ENCODE measurements around the gene C17orf50. TPM values are rescaled to one million over a fixed set of nuclear protein-coding genes. Genes with fewer than 3 reads are reported as not detected.

The C17orf50 gene
- not detected in 2 replicates for total RNA-seq (2012; rRNA removed)

DNA sequence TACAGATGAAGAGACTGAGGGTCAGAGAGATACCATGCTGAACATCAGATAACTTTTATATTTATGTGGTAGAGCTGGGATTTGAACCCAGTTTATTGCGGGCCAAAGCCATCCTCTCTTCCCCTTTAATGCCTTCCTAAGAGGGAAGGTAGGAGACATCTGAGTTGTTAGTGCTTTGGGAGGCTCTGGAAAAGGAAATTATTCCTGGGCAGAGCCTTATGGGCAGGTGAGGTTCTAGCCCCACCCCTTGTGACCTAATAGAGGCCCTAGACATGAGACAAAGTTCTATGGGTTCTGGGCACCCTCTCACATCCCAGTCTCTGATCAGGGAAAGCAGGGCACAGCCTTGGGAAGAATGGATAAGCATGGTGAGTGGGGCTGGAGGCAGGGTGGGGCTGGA, at the start of gene C17orf50:
Gene C17orf50, plus strand, starts transcription at position 301 of the 400 bp plus-strand sequence. Its CDS starts 55 bp downstream, at position 356.
- Histone ChIP-seq H3K4me2 (ENCODE audit: low read length) (no peak within 1 kb of the TSS), H3K27me3 (ENCODE audit: control insufficient read depth, insufficient read depth, low read length) (peaks cover 40% of the 10 kb centered on the region), H3K4me1 (ENCODE audit: control insufficient read depth, insufficient read depth, low read length) (peaks cover 8% of the 10 kb centered on the region)

DNA sequence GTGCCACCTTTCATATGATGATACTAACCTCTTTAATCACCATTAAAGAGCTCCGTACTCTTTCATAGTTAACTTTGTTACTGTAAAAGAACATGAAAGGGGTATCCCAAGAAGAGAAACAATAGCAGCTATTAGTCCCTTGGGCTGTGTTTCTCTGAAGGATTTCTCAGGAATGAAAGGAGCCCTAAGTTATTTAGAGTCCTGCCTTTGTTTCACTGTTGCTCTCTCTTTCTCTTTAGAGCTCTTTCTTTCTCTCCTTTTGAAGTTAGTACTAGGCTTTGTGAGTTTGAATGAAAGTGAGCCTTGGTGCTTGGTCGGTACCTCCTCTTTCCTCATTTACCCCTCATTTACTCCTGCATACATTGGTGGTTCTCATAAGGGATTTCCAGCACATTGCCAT, 49.7 kb upstream of the C17orf50 start:
- Histone ChIP-seq H3K4me2 (ENCODE audit: low read length) (no peak overlapping the region), H3K9me3 (replicated peaks; ENCODE audit: low read length) (no peaks in the 10 kb centered on the region), H3K4me1 (ENCODE audit: control insufficient read depth, insufficient read depth, low read length) (peaks cover 15% of the 10 kb centered on the region), H3K4me3 (ENCODE audit: low read length) (no peak overlapping the region), H3K36me3 (ENCODE audit: insufficient read depth, low read length) (peaks cover 47% of the 10 kb centered on the region), H3K9ac (ENCODE audit: low read depth, low read length) (no peak overlapping the region), H3K27me3 (ENCODE audit: control insufficient read depth, insufficient read depth, low read length) (no peaks in the 10 kb centered on the region)

More for the DNA sequence above, at the start of gene C17orf50:
- Histone ChIP-seq H3K9ac (ENCODE audit: low read depth, low read length) (no peak within 1 kb of the TSS), H3K4me3 (ENCODE audit: low read length) (no peak within 1 kb of the TSS), H3K36me3 (ENCODE audit: insufficient read depth, low read length) (no peaks in the 10 kb centered on the region), H3K9me3 (replicated peaks; ENCODE audit: low read length) (no peaks in the 10 kb centered on the region)

DNA sequence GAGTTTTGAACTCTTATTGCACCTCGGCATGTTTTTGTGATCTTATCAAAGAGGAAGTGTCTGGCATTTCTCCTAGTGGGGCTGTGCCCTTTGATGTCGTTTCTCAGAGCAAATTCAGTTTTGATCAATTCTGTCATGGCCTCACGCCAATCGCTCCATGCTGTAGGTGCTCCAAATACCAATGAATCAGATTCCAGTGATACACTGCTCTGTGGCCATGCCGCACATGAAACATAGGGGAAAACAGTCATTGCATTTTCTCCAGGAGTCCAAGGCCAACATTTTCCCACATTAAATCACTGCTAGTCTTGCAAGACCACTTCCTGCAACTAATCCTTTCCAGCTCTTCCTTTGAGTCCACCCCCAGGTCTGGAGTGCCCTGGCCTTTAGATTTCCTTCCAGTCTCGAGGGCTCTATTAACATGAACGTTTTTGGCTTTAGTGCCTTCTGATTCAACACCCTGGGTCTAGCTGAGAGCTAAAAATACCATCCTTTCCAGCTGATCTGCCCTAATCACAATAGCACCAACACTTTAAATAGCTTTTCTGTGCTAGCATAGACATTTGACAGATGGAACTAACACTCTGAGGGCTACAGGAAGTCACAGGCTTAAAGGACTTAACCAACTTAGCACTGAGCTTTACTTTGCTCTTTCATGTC, 47.5 kb upstream of the C17orf50 start:
- Histone ChIP-seq H3K9me3 (replicated peaks; ENCODE audit: low read length) (no peaks in the 10 kb centered on the region), H3K4me1 (ENCODE audit: control insufficient read depth, insufficient read depth, low read length) (peaks cover 34% of the 10 kb centered on the region), H3K4me3 (ENCODE audit: low read length) (no peak overlapping the region), H3K27me3 (ENCODE audit: control insufficient read depth, insufficient read depth, low read length) (no peaks in the 10 kb centered on the region), H3K9ac (ENCODE audit: low read depth, low read length) (peak overlapping the region; percentile 56), H3K36me3 (ENCODE audit: insufficient read depth, low read length) (peaks cover 57% of the 10 kb centered on the region), H3K4me2 (ENCODE audit: low read length) (no peak overlapping the region)

DNA sequence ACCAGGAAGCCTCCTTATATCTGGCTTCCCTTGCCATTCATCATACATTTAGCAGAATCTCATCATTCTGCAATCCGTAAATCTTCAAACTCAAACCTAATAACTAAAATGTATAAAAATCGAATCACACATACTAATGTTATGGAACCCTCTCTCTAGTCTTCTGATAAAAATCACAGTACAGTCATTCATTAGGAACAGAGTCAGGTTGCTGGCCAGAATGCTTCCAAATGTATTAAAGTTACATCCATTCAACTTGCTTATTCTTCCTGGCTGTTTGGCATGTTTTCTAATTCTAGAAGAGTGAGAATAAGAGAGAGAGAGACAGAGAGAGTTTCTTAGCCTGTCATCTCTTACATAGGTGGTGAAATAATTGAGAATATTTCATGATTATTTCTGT, 45.7 kb upstream of the C17orf50 start:
- Histone ChIP-seq H3K4me3 (ENCODE audit: low read length) (no peak overlapping the region), H3K4me2 (ENCODE audit: low read length) (no peak overlapping the region), H3K4me1 (ENCODE audit: control insufficient read depth, insufficient read depth, low read length) (peaks cover 34% of the 10 kb centered on the region), H3K36me3 (ENCODE audit: insufficient read depth, low read length) (peaks cover 59% of the 10 kb centered on the region), H3K9ac (ENCODE audit: low read depth, low read length) (no peak overlapping the region), H3K27me3 (ENCODE audit: control insufficient read depth, insufficient read depth, low read length) (no peaks in the 10 kb centered on the region), H3K9me3 (replicated peaks; ENCODE audit: low read length) (no peaks in the 10 kb centered on the region)

DNA sequence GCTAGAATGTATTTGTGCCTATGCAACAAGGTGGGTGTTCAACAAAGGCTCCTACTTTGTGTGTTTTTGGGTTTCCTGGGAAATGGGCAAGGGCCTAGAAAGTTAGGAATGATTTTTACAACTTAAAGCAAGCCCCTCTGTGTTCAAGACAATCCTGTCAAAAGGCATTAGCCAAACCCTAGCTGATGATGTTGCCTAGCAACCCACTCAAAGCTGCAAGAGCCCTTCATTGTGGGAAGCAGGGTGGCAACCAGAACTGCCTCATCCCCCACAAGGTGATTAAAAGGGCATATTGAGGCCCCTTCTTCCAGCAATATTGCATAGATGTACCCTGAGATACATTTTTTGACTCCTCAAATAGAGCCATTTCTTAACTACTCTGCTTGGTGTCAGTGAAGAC, 45.3 kb upstream of the C17orf50 start:
- Histone ChIP-seq H3K4me1 (ENCODE audit: control insufficient read depth, insufficient read depth, low read length) (peaks cover 34% of the 10 kb centered on the region), H3K27me3 (ENCODE audit: control insufficient read depth, insufficient read depth, low read length) (no peaks in the 10 kb centered on the region), H3K36me3 (ENCODE audit: insufficient read depth, low read length) (peaks cover 57% of the 10 kb centered on the region), H3K4me3 (ENCODE audit: low read length) (no peak overlapping the region), H3K9me3 (replicated peaks; ENCODE audit: low read length) (no peaks in the 10 kb centered on the region), H3K4me2 (ENCODE audit: low read length) (no peak overlapping the region), H3K9ac (ENCODE audit: low read depth, low read length) (no peak overlapping the region)

DNA sequence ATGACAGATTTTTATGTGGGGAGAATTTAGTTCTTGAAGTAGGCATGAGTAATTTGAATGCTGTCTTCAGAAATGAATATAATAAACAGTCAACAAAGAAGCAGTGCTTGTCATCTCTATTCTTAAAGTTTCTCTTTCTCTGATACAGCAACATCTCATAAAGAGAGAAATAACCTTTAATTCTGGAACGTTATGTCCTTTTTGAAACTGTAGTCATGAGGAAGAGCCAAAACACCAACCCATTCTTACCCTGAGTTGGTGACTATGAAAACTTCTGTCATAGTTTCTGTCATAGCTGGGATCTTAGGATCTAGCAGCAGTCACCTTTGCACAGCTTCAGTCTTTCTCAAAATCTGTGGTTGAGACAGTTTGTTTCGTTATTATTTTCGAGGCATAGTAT, 44.5 kb upstream of the C17orf50 start:
- no peak overlapping the region for H3K9ac ChIP-seq (ENCODE audit: low read depth, low read length)
- no peak overlapping the region for H3K4me2 ChIP-seq (ENCODE audit: low read length)
- H3K4me3 ChIP-seq (ENCODE audit: low read length), result no peak overlapping the region
- peaks cover 54% of the 10 kb centered on the region for H3K36me3 ChIP-seq (ENCODE audit: insufficient read depth, low read length)
- H3K27me3 ChIP-seq (ENCODE audit: control insufficient read depth, insufficient read depth, low read length), result no peaks in the 10 kb centered on the region
- H3K4me1 ChIP-seq (ENCODE audit: control insufficient read depth, insufficient read depth, low read length), result peaks cover 34% of the 10 kb centered on the region
- H3K9me3 ChIP-seq (replicated peaks; ENCODE audit: low read length), result no peaks in the 10 kb centered on the region

DNA sequence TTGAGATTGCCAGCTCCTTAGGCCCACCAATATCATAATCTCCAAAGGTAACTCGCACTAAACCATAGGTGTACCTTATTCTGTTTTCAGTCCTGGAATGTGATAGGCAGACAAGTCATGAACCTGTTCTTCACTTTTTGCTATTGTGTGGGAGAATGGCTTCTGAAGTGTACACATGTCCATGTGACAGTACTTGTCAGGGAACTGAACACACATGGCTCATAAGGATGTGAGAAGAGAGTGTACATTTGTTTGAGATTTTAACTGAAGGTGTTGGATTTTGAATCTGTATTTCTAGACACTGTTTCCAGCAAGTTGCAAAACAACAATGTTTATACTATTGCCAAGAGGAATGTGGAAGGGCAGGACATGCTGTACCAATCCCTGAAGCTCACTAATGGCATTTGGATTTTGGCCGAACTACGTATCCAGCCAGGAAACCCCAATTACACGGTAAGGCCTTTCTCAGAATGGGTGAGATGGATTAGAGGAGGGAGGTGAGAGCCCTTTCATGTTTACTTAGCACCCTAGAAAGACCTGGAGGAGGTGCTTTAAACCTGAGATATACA, 43.7 kb upstream of the C17orf50 start:
- Histone ChIP-seq H3K9ac (ENCODE audit: low read depth, low read length) (no peak overlapping the region), H3K36me3 (ENCODE audit: insufficient read depth, low read length) (peaks cover 55% of the 10 kb centered on the region)

DNA sequence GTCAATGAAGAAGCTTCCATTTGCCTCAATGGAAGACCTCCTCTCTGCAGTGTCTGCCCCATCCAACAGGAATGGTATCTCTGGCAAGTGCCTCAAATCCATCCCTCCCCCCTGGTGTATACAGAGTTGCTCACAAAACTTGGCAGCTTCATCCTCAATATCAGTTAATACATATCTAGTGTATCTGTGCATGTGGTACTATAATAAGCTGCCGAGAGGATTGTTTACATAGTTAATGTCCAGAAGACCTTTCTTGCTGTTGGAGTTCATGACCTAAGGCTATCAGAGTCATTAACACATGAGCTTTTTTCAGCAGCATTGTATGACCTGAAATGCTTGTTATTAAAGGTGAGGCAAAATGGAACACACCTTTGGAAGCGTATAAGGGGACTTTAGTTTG, 43.2 kb upstream of the C17orf50 start:
- Histone ChIP-seq H3K36me3 (ENCODE audit: insufficient read depth, low read length) (peaks cover 54% of the 10 kb centered on the region), H3K9ac (ENCODE audit: low read depth, low read length) (no peak overlapping the region), H3K9me3 (replicated peaks; ENCODE audit: low read length) (no peaks in the 10 kb centered on the region), H3K4me2 (ENCODE audit: low read length) (peak overlapping the region; percentile 23), H3K4me1 (ENCODE audit: control insufficient read depth, insufficient read depth, low read length) (peaks cover 34% of the 10 kb centered on the region), H3K4me3 (ENCODE audit: low read length) (no peak overlapping the region), H3K27me3 (ENCODE audit: control insufficient read depth, insufficient read depth, low read length) (no peaks in the 10 kb centered on the region)

More for the DNA sequence above, 43.7 kb upstream of the C17orf50 start:
- H3K9me3 ChIP-seq (replicated peaks; ENCODE audit: low read length), result no peaks in the 10 kb centered on the region
- no peak overlapping the region for H3K4me3 ChIP-seq (ENCODE audit: low read length)
- H3K4me1 ChIP-seq (ENCODE audit: control insufficient read depth, insufficient read depth, low read length), result peaks cover 34% of the 10 kb centered on the region
- H3K4me2 ChIP-seq (ENCODE audit: low read length), result peak overlapping the region; percentile 28
- no peaks in the 10 kb centered on the region for H3K27me3 ChIP-seq (ENCODE audit: control insufficient read depth, insufficient read depth, low read length)

DNA sequence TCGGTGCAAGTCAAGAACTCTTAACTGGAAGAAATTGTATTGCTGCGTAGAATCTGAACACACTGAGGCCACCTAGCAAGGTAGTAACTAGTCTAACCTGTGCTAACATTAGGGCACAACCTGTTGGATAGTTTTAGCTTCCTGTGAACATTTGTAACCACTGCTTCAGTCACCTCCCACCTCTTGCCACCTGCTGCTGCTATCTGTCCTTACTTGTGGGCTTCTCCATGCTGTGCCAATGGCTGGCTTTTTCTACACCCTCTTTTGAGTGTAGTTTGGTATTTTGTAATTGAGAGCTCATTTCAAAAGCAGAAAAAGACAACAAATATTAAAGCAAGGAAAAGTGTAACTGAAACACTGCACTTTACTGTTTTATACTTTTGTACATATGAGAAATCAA, 37.0 kb upstream of the C17orf50 start:
- no peaks in the 10 kb centered on the region for H3K27me3 ChIP-seq (ENCODE audit: control insufficient read depth, insufficient read depth, low read length)
- no peaks in the 10 kb centered on the region for H3K9me3 ChIP-seq (replicated peaks; ENCODE audit: low read length)
- no peak overlapping the region for H3K9ac ChIP-seq (ENCODE audit: low read depth, low read length)
- H3K4me3 ChIP-seq (ENCODE audit: low read length), result no peak overlapping the region
- H3K4me2 ChIP-seq (ENCODE audit: low read length), result no peak overlapping the region
- H3K4me1 ChIP-seq (ENCODE audit: control insufficient read depth, insufficient read depth, low read length), result peaks cover 20% of the 10 kb centered on the region
- peaks cover 58% of the 10 kb centered on the region for H3K36me3 ChIP-seq (ENCODE audit: insufficient read depth, low read length)

DNA sequence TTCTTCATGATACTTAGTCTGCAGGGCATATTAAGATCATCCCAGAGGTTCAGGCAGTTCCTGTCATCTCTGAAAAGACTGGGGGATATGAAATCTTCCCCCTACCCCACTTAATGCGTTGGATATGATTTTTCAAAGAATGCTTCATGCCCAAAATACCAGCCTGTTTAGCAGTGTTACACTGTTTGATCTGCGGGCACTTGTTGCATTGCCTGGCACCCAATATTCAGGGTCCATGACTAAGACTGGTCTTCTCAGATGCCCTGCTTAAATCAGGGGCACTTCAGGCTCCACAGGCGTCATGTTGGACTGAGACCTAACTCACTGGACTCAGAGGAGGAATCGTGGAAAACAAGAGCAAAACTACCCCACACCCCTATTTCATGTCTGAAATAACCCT, 35.6 kb upstream of the C17orf50 start:
- H3K9me3 ChIP-seq (replicated peaks; ENCODE audit: low read length), result no peaks in the 10 kb centered on the region
- H3K36me3 ChIP-seq (ENCODE audit: insufficient read depth, low read length), result peaks cover 46% of the 10 kb centered on the region
- no peaks in the 10 kb centered on the region for H3K27me3 ChIP-seq (ENCODE audit: control insufficient read depth, insufficient read depth, low read length)
- no peak overlapping the region for H3K9ac ChIP-seq (ENCODE audit: low read depth, low read length)
- peaks cover 20% of the 10 kb centered on the region for H3K4me1 ChIP-seq (ENCODE audit: control insufficient read depth, insufficient read depth, low read length)
- no peak overlapping the region for H3K4me3 ChIP-seq (ENCODE audit: low read length)
- H3K4me2 ChIP-seq (ENCODE audit: low read length), result no peak overlapping the region

DNA sequence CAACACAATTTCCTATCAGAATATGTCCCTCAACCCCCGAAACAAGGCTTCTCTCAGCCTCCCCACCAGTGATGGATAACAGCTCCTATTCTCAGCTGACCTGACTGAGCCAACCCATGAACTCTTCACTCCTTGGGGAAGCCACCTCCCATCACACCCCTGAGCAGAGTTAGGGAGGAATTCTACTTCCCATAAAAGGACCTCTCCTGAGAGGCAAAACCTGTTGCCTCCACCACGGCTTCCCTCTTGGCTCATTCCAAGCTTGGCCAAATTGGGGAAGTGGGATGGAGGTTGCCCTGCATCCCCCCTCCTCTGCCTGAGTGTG, 34.9 kb upstream of the C17orf50 start:
- no peaks in the 10 kb centered on the region for H3K27me3 ChIP-seq (ENCODE audit: control insufficient read depth, insufficient read depth, low read length)
- H3K4me3 ChIP-seq (ENCODE audit: low read length), result no peak overlapping the region
- H3K4me2 ChIP-seq (ENCODE audit: low read length), result no peak overlapping the region
- H3K36me3 ChIP-seq (ENCODE audit: insufficient read depth, low read length), result peaks cover 44% of the 10 kb centered on the region
- peaks cover 20% of the 10 kb centered on the region for H3K4me1 ChIP-seq (ENCODE audit: control insufficient read depth, insufficient read depth, low read length)
- no peaks in the 10 kb centered on the region for H3K9me3 ChIP-seq (replicated peaks; ENCODE audit: low read length)
- no peak overlapping the region for H3K9ac ChIP-seq (ENCODE audit: low read depth, low read length)

All from skeletal muscle satellite cell (primary cell).